ENCODE results near the gene MIGA1. TPM values are rescaled to one million over a fixed set of nuclear protein-coding genes. Genes with fewer than 3 reads are reported as not detected.
A peak's percentile ranks its signal among the peaks of the same experiment; 100 is the strongest.
"Not testable (repeated sequence)": the region's sequence is repeated elsewhere in the genome, so short reads cannot be mapped to it uniquely, and the experiment has no call there.

Gene MIGA1
- 4.6 TPM for total RNA-seq

- peak; percentile 73 to 94 (median 91) for DNase-seq (ENCODE audit: low read depth in 2 of 3, low spot score in 2 of 3)
Measured at GRCh38 chr1:77779529-77780281, at the start of gene MIGA1. MIGA1 (plus strand) TSS chr1:77779649; CDS start chr1:77783253, 3,604 bp downstream.

- no peak for DNase-seq (ENCODE audit: low read depth in 2 of 3, low spot score in 2 of 3)
Measured at GRCh38 chr1:77732090-77732489, 47.4 kb upstream of the MIGA1 start.

GRCh38 chr1:77739235-77739634, 40.2 kb upstream of the MIGA1 start:
- DNase-seq (ENCODE audit: low read depth in 2 of 3, low spot score in 2 of 3): no peak

GRCh38 chr1:77741316-77741715, 38.1 kb upstream of the MIGA1 start:
- DNase-seq (ENCODE audit: low read depth in 2 of 3, low spot score in 2 of 3): no peak

GRCh38 chr1:77742011-77742555, 37.4 kb upstream of the MIGA1 start:
- no peak for DNase-seq (ENCODE audit: low read depth in 2 of 3, low spot score in 2 of 3)

- DNase-seq (ENCODE audit: low read depth in 2 of 3, low spot score in 2 of 3): no peak
Measured at GRCh38 chr1:77744576-77744975, 34.9 kb upstream of the MIGA1 start.

- not testable (repeated sequence) for DNase-seq (ENCODE audit: low read depth in 2 of 3, low spot score in 2 of 3)
Measured at GRCh38 chr1:77749489-77749888, 30.0 kb upstream of the MIGA1 start.

GRCh38 chr1:77756052-77756754, 23.2 kb upstream of the MIGA1 start:
- no peak for DNase-seq (ENCODE audit: low read depth in 2 of 3, low spot score in 2 of 3)

- no peak for DNase-seq (ENCODE audit: low read depth in 2 of 3, low spot score in 2 of 3)
Measured at GRCh38 chr1:77757066-77757584, 22.3 kb upstream of the MIGA1 start.

GRCh38 chr1:77757603-77758002, 21.8 kb upstream of the MIGA1 start:
- DNase-seq (ENCODE audit: low read depth in 2 of 3, low spot score in 2 of 3): no peak

GRCh38 chr1:77759071-77760028, 20.1 kb upstream of the MIGA1 start, which contains the start of gene USP33:
USP33 (minus strand) TSS chr1:77759852; CDS start chr1:77741697, 18,155 bp downstream.
- peak; percentile 79 to 90 (median 87) for DNase-seq (ENCODE audit: low read depth in 2 of 3, low spot score in 2 of 3)

- DNase-seq (ENCODE audit: low read depth in 2 of 3, low spot score in 2 of 3): no peak
Measured at GRCh38 chr1:77762072-77762476, 17.4 kb upstream of the MIGA1 start.

- DNase-seq (ENCODE audit: low read depth in 2 of 3, low spot score in 2 of 3): no peak
Measured at GRCh38 chr1:77768006-77768405, 11.4 kb upstream of the MIGA1 start.

- no peak for DNase-seq (ENCODE audit: low read depth in 2 of 3, low spot score in 2 of 3)
Measured at GRCh38 chr1:77776007-77776700, 3.3 kb upstream of the MIGA1 start.

GRCh38 chr1:77781683-77782082, 2.2 kb downstream of the MIGA1 start:
- no peak for DNase-seq (ENCODE audit: low read depth in 2 of 3, low spot score in 2 of 3)

- no peak for DNase-seq (ENCODE audit: low read depth in 2 of 3, low spot score in 2 of 3)
Measured at GRCh38 chr1:77783141-77783540, 3.7 kb downstream of the MIGA1 start.

- not testable (repeated sequence) for DNase-seq (ENCODE audit: low read depth in 2 of 3, low spot score in 2 of 3)
Measured at GRCh38 chr1:77786093-77786741, 6.8 kb downstream of the MIGA1 start.

- DNase-seq (ENCODE audit: low read depth in 2 of 3, low spot score in 2 of 3): no peak
Measured at GRCh38 chr1:77794550-77794949, 15.1 kb downstream of the MIGA1 start.

- DNase-seq (ENCODE audit: low read depth in 2 of 3, low spot score in 2 of 3): no peak
Measured at GRCh38 chr1:77796695-77797405, 17.4 kb downstream of the MIGA1 start.
